Lower leg skin (tissue), 4 donors: Measurements from ENCODE around the gene RAD21L1. TPM values are rescaled to one million over a fixed set of nuclear protein-coding genes. Genes with fewer than 3 reads are reported as not detected.

Experiments used
- DNase-seq, 2 donors: peaks; one replicate each; pipeline ENCODE4 v3.0.0-alpha.2; 2019; ENCODE audit warnings: low spot score in 2 of 2
- H3K4me3 ChIP-seq: fragments of 200-600 bp; sonication (generic); 2 replicates; pipeline ENCODE4 v1.5.1; 2017; ENCODE audit warnings: mild to moderate bottlenecking, low read depth; ENCODE audit not compliant: poor library complexity, severe bottlenecking
- CTCF ChIP-seq, 3 donors: fragments of 450-650 bp; IDR thresholded peaks; one replicate each; pipeline ENCODE4 v1.5.1; 2016; ENCODE audit warnings: antibody characterized with exemption in 3 of 3, mild to moderate bottlenecking in 3 of 3, moderate library complexity in 2 of 3
- POLR2A ChIP-seq, 2 donors: fragments of 450-650 bp; IDR thresholded peaks; one replicate each; pipeline ENCODE4 v1.6.1; 2016 to 2017; ENCODE audit warnings: antibody characterized with exemption in 2 of 2, mild to moderate bottlenecking in 1 of 2, moderate library complexity in 1 of 2
- WGBS, 2 donors: methylation state at CpG; one replicate each; pipeline ENCODE4 v1.1.5; 2018; 5-methylcytosine and 5-hydroxymethylcytosine counted together
- intact Hi-C: fragments of 100-400 bp; cut with DNase I; formaldehyde crosslinking; loops from one replicate; pipeline ENCODE4 v1.15.0; 2023; ENCODE audit warnings: low total_unique reads
- total RNA-seq, 4 donors: library from RNA; depleted of rRNA; stranded (reverse); fragments of >200 nt; gene quantifications; one replicate each; pipeline ENCODE4 v1.1.0, GENCODE V29; 2016

Gene RAD21L1
- total RNA-seq, 4 donors from 2014 or later: 0.38 TPM; not detected in 3

GRCh38 chr20:1185790-1186334, 40.0 kb upstream of the RAD21L1 start:
- no peak for DNase-seq
- H3K4me3 ChIP-seq: no peak overlapping the region
- no peak for TF ChIP-seq POLR2A (IDR thresholded peaks at IDR 0.05)
- no peak for TF ChIP-seq CTCF (IDR thresholded peaks at IDR 0.05)
- WGBS, 2 donors: 7 to 12% methylated on average over 19 of the region's 20 CpGs
- intact Hi-C loops: loop anchor here (5.0 kb wide), 1 partner anchor 364 kb away; no protein-coding TSS in a partner anchor

- intact Hi-C loops: loop anchor here (5.0 kb wide), 1 partner anchor 364 kb away; no protein-coding TSS in a partner anchor
- H3K4me3 ChIP-seq: no peak overlapping the region
- DNase-seq: no peak
- TF ChIP-seq CTCF (IDR thresholded peaks at IDR 0.05): no peak
- no peak for TF ChIP-seq POLR2A (IDR thresholded peaks at IDR 0.05)
- 72 to 86% methylated on average over 13 of the region's 13 CpGs for WGBS, 2 donors
These were observed 39.4 kb upstream of the RAD21L1 start for GRCh38 chr20:1186367-1186991.

GRCh38 chr20:1187605-1188171, 38.2 kb upstream of the RAD21L1 start:
- TF ChIP-seq POLR2A (IDR thresholded peaks at IDR 0.05) (no peak), CTCF (IDR thresholded peaks at IDR 0.05) (no peak)
- H3K4me3 ChIP-seq: no peak overlapping the region
- intact Hi-C loops: loop anchor here (5.0 kb wide), 1 partner anchor 365 kb away; no protein-coding TSS in a partner anchor
- DNase-seq: no peak
- 75 to 82% methylated on average over 4 of the region's 4 CpGs for WGBS, 2 donors

GRCh38 chr20:1188347-1188746, 37.5 kb upstream of the RAD21L1 start:
- TF ChIP-seq POLR2A (IDR thresholded peaks at IDR 0.05) (no peak), CTCF (IDR thresholded peaks at IDR 0.05) (peak in 1 of 3 donors; percentile 48)
- intact Hi-C loops: loop anchor here (5.0 kb wide), 1 partner anchor 366 kb away; no protein-coding TSS in a partner anchor
- 90 to 95% methylated on average over 1 of the region's 1 CpG for WGBS, 2 donors
- H3K4me3 ChIP-seq: no peak overlapping the region
- DNase-seq: no peak

- TF ChIP-seq POLR2A (IDR thresholded peaks at IDR 0.05) (no peak), CTCF (IDR thresholded peaks at IDR 0.05) (no peak)
- DNase-seq: no peak
- WGBS, 2 donors: 74 to 85% methylated on average over 1 of the region's 1 CpG
- intact Hi-C loops: loop anchor here (5.0 kb wide), 1 partner anchor 368 kb away; no protein-coding TSS in a partner anchor
- no peak overlapping the region for H3K4me3 ChIP-seq
These were observed 36.0 kb upstream of the RAD21L1 start for GRCh38 chr20:1189827-1190226.
